Right hindlimb (tissue), 1 donor: ENCODE results near the gene TLCD1.

Experiments used
- DNase-seq: peaks from one replicate; pipeline ENCODE4 v3.0.0-alpha.2; 2018

TLCD1 gene

GRCh38 chr17:28675490-28675889 is 50.5 kb downstream of the TLCD1 start:
- no peak for DNase-seq
